H1 (cell line): ENCODE results near the gene RHEB. TPM values are rescaled to one million over a fixed set of nuclear protein-coding genes. Genes with fewer than 3 reads are reported as not detected.

Source experiments
- CTCF ChIA-PET: fragments of 300-600 bp; sonication (Branson Sonifier 250); formaldehyde crosslinking; loops from one replicate; lab custom pipeline; 2021; ENCODE audit not compliant: partially characterized antibody; lab: Charles Lee
- POLR2A ChIA-PET: fragments of 300-600 bp; sonication (Branson Sonifier 250); formaldehyde crosslinking; loops from one replicate; lab custom pipeline; 2021; ENCODE audit warnings: inconsistent platforms; ENCODE audit not compliant: partially characterized antibody; lab: Charles Lee
- DNase-seq, 2 experiments: peaks; one replicate each; pipeline versions ENCODE4 v3.0.0 to v3.0.0-alpha.2; 2010 to 2022; ENCODE audit warnings: low spot score in 2 of 2, low read depth in 1 of 2, mixed read lengths in 1 of 2
- FAIRE-seq: peaks from 2 replicates; lab custom pipeline; 2011; peaks lifted over from hg19 to GRCh38; lab: Jason Lieb, UNC
- H2AFZ ChIP-seq: 2 replicates; pipeline ENCODE4 v1.8.1; 2012; ENCODE audit warnings: low read length, inconsistent platforms
- H2AK5ac ChIP-seq: 2 replicates; pipeline ENCODE4 v1.6.1; 2013; ENCODE audit warnings: low read depth, low read length
- H2BK120ac ChIP-seq: replicated peaks from 2 replicates; pipeline ENCODE3; 2013; ENCODE audit warnings: low read depth, low read length, inconsistent platforms
- H2BK12ac ChIP-seq: 2 replicates; pipeline ENCODE4 v1.6.1; 2013; ENCODE audit warnings: low read depth, low read length
- H2BK15ac ChIP-seq: 2 replicates; pipeline ENCODE4 v1.6.1; 2013; ENCODE audit warnings: low read length
- H2BK20ac ChIP-seq: 2 replicates; pipeline ENCODE4 v1.6.1; 2013; ENCODE audit warnings: low read length
- H2BK5ac ChIP-seq: 2 replicates; pipeline ENCODE4 v1.6.1; 2013; ENCODE audit warnings: low read depth, low read length
- H3K14ac ChIP-seq: 2 replicates; pipeline ENCODE4 v1.6.1; 2013; ENCODE audit warnings: inconsistent platforms; ENCODE audit not compliant: insufficient read length
- H3K18ac ChIP-seq: 2 replicates; pipeline ENCODE4 v1.6.1; 2013; ENCODE audit warnings: low read length; ENCODE audit errors: extremely low read depth
- H3K23ac ChIP-seq: 2 replicates; pipeline ENCODE4 v1.6.1; 2013; ENCODE audit warnings: inconsistent platforms; ENCODE audit not compliant: insufficient read length
- H3K23me2 ChIP-seq: 2 replicates; pipeline ENCODE4 v1.6.1; 2013; ENCODE audit warnings: low read depth, low read length
- H3K27ac ChIP-seq: 2 replicates; pipeline ENCODE4 v1.6.1; 2011; ENCODE audit warnings: low read depth, low read length, inconsistent platforms
- H3K27me3 ChIP-seq, 4 experiments: replicated peaks in 1 of 4; 1 replicate in 1 of 4; 2 replicates in 3 of 4; pipeline versions ENCODE4 v1.6.1 to v1.8.1; 2011 to 2013; ENCODE audit warnings: low read length in 3 of 4, mild to moderate bottlenecking in 3 of 4, inconsistent platforms in 2 of 4, mixed read lengths in 2 of 4, moderate library complexity in 1 of 4; ENCODE audit not compliant: control insufficient read depth in 3 of 4, insufficient read depth in 3 of 4; ENCODE audit errors: extremely low read depth in 1 of 4
- H3K36me3 ChIP-seq, 4 experiments: 2 replicates each; pipeline versions ENCODE4 v1.6.1 to v1.8.1; 2011 to 2013; ENCODE audit warnings: mild to moderate bottlenecking in 4 of 4, low read length in 3 of 4, moderate library complexity in 2 of 4, control low read depth in 1 of 4, inconsistent platforms in 1 of 4; ENCODE audit not compliant: insufficient read depth in 4 of 4, control insufficient read depth in 2 of 4
- H3K4ac ChIP-seq: replicated peaks from 2 replicates; pipeline ENCODE3; 2013; ENCODE audit warnings: low read length, low read depth, mixed read lengths, inconsistent platforms; ENCODE audit not compliant: insufficient read length
- H3K4me1 ChIP-seq, 4 experiments: replicated peaks in 1 of 4; 1 replicate in 1 of 4; 2 replicates in 3 of 4; pipeline versions ENCODE4 v1.6.1 to v1.8.1; 2011 to 2013; ENCODE audit warnings: low read length in 3 of 4, inconsistent platforms in 2 of 4, mixed read lengths in 1 of 4; ENCODE audit not compliant: insufficient read depth in 4 of 4, control insufficient read depth in 3 of 4
- H3K4me2 ChIP-seq, 2 experiments: 2 replicates each; pipeline versions ENCODE4 v1.6.1 to v1.8.1; 2011 to 2013; ENCODE audit warnings: low read depth in 2 of 2, low read length in 2 of 2, control low read depth in 1 of 2, inconsistent platforms in 1 of 2, mild to moderate bottlenecking in 1 of 2; ENCODE audit not compliant: insufficient read depth in 1 of 2
- H3K4me3 ChIP-seq, 4 experiments: fragments of 200-600, 300-600 bp in 1 of 4; sonication (generic), shearing (Covaris generic), sonication (Bioruptor Twin) in 1 of 4; 2 replicates each; pipeline versions ENCODE4 v1.5.1 to v1.8.1; 2011 to 2016; ENCODE audit warnings: low read length in 4 of 4, low read depth in 3 of 4, control low read depth in 2 of 4, inconsistent platforms in 2 of 4, mild to moderate bottlenecking in 2 of 4, mixed read lengths in 1 of 4, moderate library complexity in 1 of 4; ENCODE audit not compliant: insufficient read depth in 2 of 4; ENCODE audit errors: extremely low read depth in 1 of 4
- H3K56ac ChIP-seq: replicated peaks from 2 replicates; pipeline ENCODE3; 2013; ENCODE audit warnings: low read depth, mild to moderate bottlenecking, mixed read lengths, low read length, inconsistent platforms; ENCODE audit not compliant: insufficient read length
- H3K79me1 ChIP-seq: 2 replicates; pipeline ENCODE4 v1.6.1; 2013; ENCODE audit warnings: low read depth, low read length, control low read depth
- H3K79me2 ChIP-seq, 2 experiments: 2 replicates each; pipeline versions ENCODE4 v1.6.1 to v1.8.1; 2012 to 2013; ENCODE audit warnings: low read length in 2 of 2, mild to moderate bottlenecking in 2 of 2, inconsistent platforms in 1 of 2; ENCODE audit not compliant: insufficient read depth in 2 of 2, control insufficient read depth in 1 of 2
- H3K9ac ChIP-seq, 4 experiments: replicated peaks in 1 of 4; 1 replicate in 1 of 4; 2 replicates in 3 of 4; pipeline versions ENCODE4 v1.6.1 to v1.8.1; 2011 to 2013; ENCODE audit warnings: low read depth in 3 of 4, low read length in 3 of 4, control low read depth in 2 of 4, mild to moderate bottlenecking in 2 of 4, moderate library complexity in 2 of 4, inconsistent platforms in 1 of 4; ENCODE audit errors: extremely low read depth in 1 of 4
- H3K9me3 ChIP-seq, 2 experiments: 2 replicates each; pipeline versions ENCODE4 v1.6.1 to v1.8.1; 2012 to 2013; ENCODE audit warnings: mild to moderate bottlenecking in 2 of 2, moderate library complexity in 2 of 2, control low read depth in 1 of 2, inconsistent platforms in 1 of 2, low read depth in 1 of 2, low read length in 1 of 2, mixed read lengths in 1 of 2; ENCODE audit not compliant: insufficient read depth in 2 of 2
- H4K20me1 ChIP-seq, 2 experiments: replicated peaks in 1 of 2; 2 replicates each; pipeline versions ENCODE3 to v1.8.1; 2011 to 2013; ENCODE audit warnings: inconsistent platforms in 2 of 2, low read length in 2 of 2, mild to moderate bottlenecking in 1 of 2; ENCODE audit not compliant: insufficient read depth in 2 of 2, control insufficient read depth in 1 of 2
- H4K5ac ChIP-seq: 2 replicates; pipeline ENCODE4 v1.6.1; 2013; ENCODE audit warnings: low read length, low read depth, mixed read lengths, inconsistent platforms; ENCODE audit not compliant: insufficient read length
- H4K8ac ChIP-seq: 2 replicates; pipeline ENCODE4 v1.8.0; 2013; ENCODE audit warnings: mild to moderate bottlenecking, moderate library complexity, low read length, inconsistent platforms; ENCODE audit not compliant: insufficient read depth; ENCODE audit errors: extremely low read depth
- H4K91ac ChIP-seq: replicated peaks from 2 replicates; pipeline ENCODE3; 2013; ENCODE audit warnings: low read length, mixed read lengths, inconsistent platforms; ENCODE audit not compliant: insufficient read length
- CHD1 ChIP-seq: IDR thresholded peaks from 2 replicates; pipeline ENCODE4 v1.6.1; 2012; ENCODE audit warnings: low read depth, low read length, improper control_type of control experiment
- FOSL1 ChIP-seq: IDR thresholded peaks from 2 replicates; pipeline ENCODE4 v1.6.1; 2011; ENCODE audit warnings: mild to moderate bottlenecking, low read depth, low read length, moderate library complexity; ENCODE audit not compliant: insufficient read depth
- GTF2F1 ChIP-seq: IDR thresholded peaks from 2 replicates; pipeline ENCODE4 v1.6.1; 2012; ENCODE audit warnings: low read depth, low read length, improper control_type of control experiment, borderline replicate concordance
- PHF8 ChIP-seq: fragments of 200-600 bp; sonication (generic); conservative IDR thresholded peaks from 2 replicates; pipeline ENCODE4 v1.7.1; 2012; ENCODE audit warnings: low read depth, mild to moderate bottlenecking, inconsistent platforms, low read length, moderate library complexity
- RAD21 ChIP-seq, 2 experiments: IDR thresholded peaks in 1 of 2; conservative IDR thresholded peaks in 1 of 2; 2 replicates each; pipeline ENCODE4 v1.6.1; 2011; ENCODE audit warnings: low read depth in 2 of 2, low read length in 2 of 2, improper control_type of control experiment in 1 of 2, inconsistent platforms in 1 of 2, mild to moderate bottlenecking in 1 of 2, moderate library complexity in 1 of 2
- SP4 ChIP-seq: IDR thresholded peaks from 2 replicates; pipeline ENCODE4 v1.6.1; 2012; ENCODE audit warnings: low read length, inconsistent platforms
- SRF ChIP-seq: IDR thresholded peaks from 2 replicates; pipeline ENCODE4 v1.6.1; 2011; ENCODE audit warnings: mild to moderate bottlenecking, low read depth, low read length, moderate library complexity
- WGBS, 2 experiments: shearing (Covaris generic) in 1 of 2; methylation state at CpG; one replicate each; pipeline versions ENCODE4 v1.1.6 to v1.1.7; 2013 to 2015; ENCODE audit warnings: low lambda C conversion rate in 2 of 2, mixed read lengths in 2 of 2, inconsistent platforms in 1 of 2, low coverage in 1 of 2, missing lambda C conversion rate in 1 of 2; ENCODE audit not compliant: insufficient replicate concordance in 2 of 2, insufficient coverage in 1 of 2, insufficient read length in 1 of 2; ENCODE audit errors: extremely low coverage in 1 of 2, missing lambda C conversion rate in 1 of 2; 5-methylcytosine and 5-hydroxymethylcytosine counted together
- polyA plus RNA-seq, 7 experiments: library from polyadenylated mRNA; depleted of rRNA in 3 of 7; stranded (reverse) in 5 of 7; unstranded in 2 of 7; fragments of >200 nt in 5 of 7; fragments of 200-250 nt in 2 of 7; gene quantifications; 1 replicate in 5 of 7; 2 replicates in 1 of 7; 4 replicates in 1 of 7; pipeline versions ENCODE4 v1.2.1 to v1.2.3, GENCODE V29; 2011 to 2013; ENCODE audit warnings: missing spikeins in 2 of 7, mixed read lengths in 2 of 7
- total RNA-seq: library from RNA; stranded (reverse); fragmentation: NEBNext Ultra II Directional; extraction: Animal tissue kit (Norgen Biotek cat#: 25700); gene quantifications from 2 replicates; pipeline ENCODE4 v1.2.1, GENCODE V29; 2021
- TF ChIP-seq, protein P1 (sequence below), 3 experiments: IDR thresholded peaks; 1 replicate in 2 of 3; 2 replicates in 1 of 3; pipeline versions ENCODE4 v1.5.1 to v1.6.1; 2011; ENCODE audit warnings: low read length in 3 of 3, mild to moderate bottlenecking in 3 of 3, inconsistent platforms in 2 of 3, low read depth in 1 of 3, moderate library complexity in 1 of 3; ENCODE audit not compliant: insufficient read depth in 1 of 3; ENCODE audit errors: control extremely low read depth in 1 of 3

Gene RHEB
- total and polyA plus RNA-seq, 2 of the 8 experiments (the other 6 are each of a cell fraction or from before 2014, with no cell fraction given) = 60.8 to 132 TPM

DNA sequence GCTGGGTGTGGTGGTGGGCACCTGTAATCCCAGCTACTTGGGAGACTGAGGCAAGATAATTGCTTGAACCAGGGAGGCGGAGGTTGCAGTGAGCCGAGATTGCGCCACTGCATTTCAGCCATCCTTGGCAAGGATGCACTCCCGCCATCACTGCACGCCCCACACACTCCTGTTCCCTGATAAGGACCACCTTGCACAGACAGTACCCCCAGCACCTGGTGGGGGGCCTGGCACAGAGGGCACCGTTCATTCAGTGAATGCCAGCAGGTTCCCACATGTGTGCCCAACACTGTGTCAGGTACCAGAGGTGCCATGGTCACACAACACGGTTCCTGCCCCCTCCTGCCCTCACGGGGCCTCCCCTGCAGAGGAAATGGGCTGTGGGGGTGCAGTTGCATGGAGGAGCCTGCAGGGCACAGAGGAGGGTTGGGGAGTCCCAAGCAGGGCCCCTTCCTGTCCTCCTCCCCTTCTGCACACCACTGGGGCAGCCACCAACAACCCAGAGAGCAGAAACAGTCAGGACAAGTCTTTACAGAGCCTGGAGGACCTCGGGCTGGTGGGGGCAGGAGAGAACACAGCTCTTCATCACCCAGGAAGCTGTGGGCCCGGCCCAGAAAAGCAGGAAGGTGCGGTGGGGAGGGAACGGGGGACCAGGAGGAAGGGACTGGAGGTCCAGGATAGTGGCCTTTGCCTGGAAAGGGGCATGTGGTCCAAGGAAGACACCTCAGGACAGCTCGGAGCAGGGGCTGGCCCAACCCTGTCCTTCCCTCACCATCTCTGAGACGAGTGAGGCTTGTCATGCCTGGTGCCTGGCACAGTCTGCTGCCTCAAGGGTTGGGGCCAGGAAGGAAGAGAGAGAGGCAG lies 86.8 kb downstream of the RHEB start:
- TF ChIP-seq PHF8 = no peak
- no peak; a peak in 1 of 4 replicates for TF ChIP-seq RAD21 (IDR thresholded peaks at IDR 0.05 in 1 of 2, conservative IDR thresholded peaks at IDR 0.05 in 1 of 2; ENCODE audit: low read depth in 2 of 2, low read length in 2 of 2)
- TF ChIP-seq, protein P1, sequence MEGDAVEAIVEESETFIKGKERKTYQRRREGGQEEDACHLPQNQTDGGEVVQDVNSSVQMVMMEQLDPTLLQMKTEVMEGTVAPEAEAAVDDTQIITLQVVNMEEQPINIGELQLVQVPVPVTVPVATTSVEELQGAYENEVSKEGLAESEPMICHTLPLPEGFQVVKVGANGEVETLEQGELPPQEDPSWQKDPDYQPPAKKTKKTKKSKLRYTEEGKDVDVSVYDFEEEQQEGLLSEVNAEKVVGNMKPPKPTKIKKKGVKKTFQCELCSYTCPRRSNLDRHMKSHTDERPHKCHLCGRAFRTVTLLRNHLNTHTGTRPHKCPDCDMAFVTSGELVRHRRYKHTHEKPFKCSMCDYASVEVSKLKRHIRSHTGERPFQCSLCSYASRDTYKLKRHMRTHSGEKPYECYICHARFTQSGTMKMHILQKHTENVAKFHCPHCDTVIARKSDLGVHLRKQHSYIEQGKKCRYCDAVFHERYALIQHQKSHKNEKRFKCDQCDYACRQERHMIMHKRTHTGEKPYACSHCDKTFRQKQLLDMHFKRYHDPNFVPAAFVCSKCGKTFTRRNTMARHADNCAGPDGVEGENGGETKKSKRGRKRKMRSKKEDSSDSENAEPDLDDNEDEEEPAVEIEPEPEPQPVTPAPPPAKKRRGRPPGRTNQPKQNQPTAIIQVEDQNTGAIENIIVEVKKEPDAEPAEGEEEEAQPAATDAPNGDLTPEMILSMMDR (IDR thresholded peaks at IDR 0.05; ENCODE audit: control extremely low read depth in 1 of 3, insufficient read depth in 1 of 3, low read depth in 1 of 3, low read length in 3 of 3) = peak in 2 of 3 experiments; percentile 13 to 35; a peak in 1 of 4 replicates
- no peak for TF ChIP-seq FOSL1
- no peak for TF ChIP-seq GTF2F1
- no peak for TF ChIP-seq SP4
- TF ChIP-seq SRF = no peak
- TF ChIP-seq CHD1 = no peak
- no peak overlapping the region for H4K91ac ChIP-seq
- H2BK12ac ChIP-seq = peak overlapping the region; percentile 60; the same call in 1 of the 2 replicates
- no peak overlapping the region for H4K5ac ChIP-seq
- no peak overlapping the region for H3K4ac ChIP-seq
- H3K14ac ChIP-seq = no peak overlapping the region
- no peak overlapping the region for H4K8ac ChIP-seq
- no peaks in the 10 kb centered on the region for H3K36me3 ChIP-seq
- H3K23ac ChIP-seq = no peak overlapping the region
- ChIA-PET CTCF (interaction anchor here (1.0 to 2.6 kb wide), 9 partner anchors 15 to 73 kb away, joined by 3 to 14 read pairs (median 4); no protein-coding TSS in a partner anchor), POLR2A (interaction anchor here (0.6 to 1.2 kb wide), 2 partner anchors 23 to 61 kb away, joined by 3 read pairs; partner anchors contain the start of gene WDR86)
- no peaks in the 10 kb centered on the region for H3K23me2 ChIP-seq
- H2BK120ac ChIP-seq = no peak overlapping the region
- H3K4me3 ChIP-seq = no peak overlapping the region
- no peaks in the 10 kb centered on the region for H3K79me2 ChIP-seq
- peaks cover 5 to 20% (median 10%) of the 10 kb centered on the region in 4 experiments for H3K4me1 ChIP-seq
- peak overlapping the region; percentile 66; the same call in 1 of the 2 replicates for H2BK5ac ChIP-seq
- H3K9me3 ChIP-seq = no peaks in the 10 kb centered on the region
- no peaks in the 10 kb centered on the region; the same call in 1 of the 2 replicates for H3K79me1 ChIP-seq
- H2AK5ac ChIP-seq = no peak overlapping the region
- no peak overlapping the region for H3K9ac ChIP-seq
- 89% methylated on average over 14 of the region's 14 CpGs; no CpG with 5 or more reads in 1 of the 2 experiments for WGBS, 2 experiments
- H2BK20ac ChIP-seq = peak overlapping the region; percentile 6; the same call in 1 of the 2 replicates
- no peaks in the 10 kb centered on the region for H3K27me3 ChIP-seq
- 0 out of 2 replicates have a peak overlapping the region, but pooled peaks have one; percentile 29 for H2BK15ac ChIP-seq
- FAIRE-seq (no peak), DNase-seq (peak in 1 of 2 experiments; percentile 49)
- H3K56ac ChIP-seq = no peak overlapping the region
- H3K4me2 ChIP-seq = no peak overlapping the region
- no peak overlapping the region for H3K27ac ChIP-seq
- H4K20me1 ChIP-seq = no peaks in the 10 kb centered on the region
- no peak overlapping the region for H3K18ac ChIP-seq
- no peak overlapping the region for H2AFZ ChIP-seq
